Measurements from ENCODE around the gene MAP3K6.

- TF ChIP-seq BHLHE40 (IDR thresholded peaks at IDR 0.05; ENCODE audit: low read length) (no peak), ZNF777 (CRISPR knock-in tag; IDR thresholded peaks at IDR 0.05) (no peak), ELF3 (CRISPR knock-in tag; IDR thresholded peaks at IDR 0.05) (no peak), ZNF687 (CRISPR knock-in tag; IDR thresholded peaks at IDR 0.05) (no peak), SRSF9 (IDR thresholded peaks at IDR 0.05; ENCODE audit: borderline replicate concordance, insufficient read depth, low read depth, low read length, poor library complexity, severe bottlenecking) (no peak), CHD4 (IDR thresholded peaks at IDR 0.05; ENCODE audit: borderline replicate concordance, low read length) (no peak)
Observed at GRCh38 chr1:27361044-27361402, 5.7 kb downstream of the MAP3K6 start.
